ENCODE results near the gene BTBD2.

BTBD2 gene

GRCh38 chr19:2050991-2051772 is 35.7 kb upstream of the BTBD2 start, which contains the start of gene MKNK2:
Gene MKNK2 (minus strand): TSS chr19:2051244. CDS start chr19:2050851, 393 bp downstream.
- peak; percentile 48 to 96 (median 91) for DNase-seq

- peak in 6 of 51 donors; percentile 52 to 59 (median 56) for DNase-seq
Measured at GRCh38 chr19:2050349-2050990, 35.0 kb upstream of the BTBD2 start.

GRCh38 chr19:2049741-2050348 is 34.3 kb upstream of the BTBD2 start:
- peak in 47 of 51 donors; percentile 20 to 86 (median 68) for DNase-seq

- peak in 30 of 51 donors; percentile 42 to 83 (median 71) for DNase-seq
Measured at GRCh38 chr19:2048959-2049740, 33.6 kb upstream of the BTBD2 start.

- no peak for DNase-seq
Measured at GRCh38 chr19:2048104-2048958, 32.8 kb upstream of the BTBD2 start.

- peak in 9 of 51 donors; percentile 10 to 74 (median 34) for DNase-seq
Measured at GRCh38 chr19:2047449-2048103, 32.1 kb upstream of the BTBD2 start.

- no peak for DNase-seq
Measured at GRCh38 chr19:2047076-2047448, 31.5 kb upstream of the BTBD2 start.

- no peak for DNase-seq
Measured at GRCh38 chr19:2046046-2046907, 30.8 kb upstream of the BTBD2 start.

GRCh38 chr19:2045501-2046045 is 30.1 kb upstream of the BTBD2 start:
- no peak for DNase-seq

- no peak for DNase-seq
Measured at GRCh38 chr19:2044709-2045500, 29.4 kb upstream of the BTBD2 start.

- DNase-seq: peak in 1 of 51 donors; percentile 29
Measured at GRCh38 chr19:2043961-2044708, 28.6 kb upstream of the BTBD2 start.

GRCh38 chr19:2043251-2043641 is 27.7 kb upstream of the BTBD2 start:
- peak in 8 of 51 donors; percentile 10 to 49 (median 29) for DNase-seq

GRCh38 chr19:2042485-2043250 is 27.2 kb upstream of the BTBD2 start:
- peak in 12 of 51 donors; percentile 34 to 76 (median 54) for DNase-seq

- peak; percentile 57 to 100 (median 94) for DNase-seq
Measured at GRCh38 chr19:2041683-2042484, 26.4 kb upstream of the BTBD2 start.

GRCh38 chr19:2041433-2041682 is 25.8 kb upstream of the BTBD2 start:
- DNase-seq: no peak

All from hypothalamus (tissue), 51 donors.